Measurements from ENCODE around the gene ZNF441.

- TF ChIP-seq CTCF (IDR thresholded peaks at IDR 0.05 in 4 of 5, conservative IDR thresholded peaks at IDR 0.05 in 1 of 5) (no peak), POLR2A (IDR thresholded peaks at IDR 0.05) (no peak)
Measured at GRCh38 chr19:11756965-11757364, 9.8 kb upstream of the ZNF441 start.
